Uterus (tissue), 2 donors: Measurements from ENCODE around the gene FLNB.

Source experiments
- CTCF ChIP-seq, 4 experiments: fragments of 200-600 bp in 2 of 4; fragments of 450-650 bp in 2 of 4; sonication (generic) in 2 of 4; IDR thresholded peaks; one replicate each; pipeline ENCODE4 v1.5.1; 2016 to 2019; ENCODE audit warnings: antibody characterized with exemption in 4 of 4, mild to moderate bottlenecking in 2 of 4, moderate library complexity in 1 of 4
- POLR2A ChIP-seq, 2 donors: fragments of 450-650 bp; IDR thresholded peaks; one replicate each; pipeline ENCODE4 v1.6.1; 2016; ENCODE audit warnings: antibody characterized with exemption in 2 of 2, mild to moderate bottlenecking in 1 of 2, moderate library complexity in 1 of 2

DNA sequence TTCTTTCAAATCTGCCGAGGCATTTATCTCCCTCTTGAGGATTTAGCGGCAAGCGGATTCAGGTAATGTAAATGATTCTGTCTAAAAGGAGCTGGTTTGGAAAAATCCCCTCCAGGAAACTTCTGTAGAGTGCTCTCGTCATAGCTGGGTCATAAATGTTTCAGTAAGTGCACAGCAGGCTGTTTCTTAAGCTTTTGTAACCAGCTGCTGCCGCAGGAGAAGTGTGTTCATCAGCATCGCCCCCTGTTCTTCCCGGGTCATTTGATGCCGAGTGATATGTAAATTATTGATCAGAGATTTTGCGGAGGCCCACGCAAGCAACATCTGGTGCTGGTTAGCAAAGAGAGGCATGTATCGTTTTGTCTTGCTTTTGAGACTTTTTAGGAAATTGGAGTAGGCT, 149.5 kb downstream of the FLNB start:
- TF ChIP-seq CTCF (IDR thresholded peaks at IDR 0.05) (no peak), POLR2A (IDR thresholded peaks at IDR 0.05) (no peak)
